ENCODE measurements around the gene DNAJC5.

DNAJC5 gene

GRCh38 chr20:63980317-63980805 is 85.4 kb downstream of the DNAJC5 start:
- peak in 1 of 2 experiments; percentile 76 for DNase-seq (ENCODE audit: low read depth in 1 of 2, low spot score in 1 of 2)
- H3K27ac ChIP-seq (replicated peaks) = peak overlapping the region; percentile 90
- H3K4me3 ChIP-seq (replicated peaks; ENCODE audit: insufficient read depth, low read length) = peak overlapping the region; percentile 61
- TF ChIP-seq CTCF (IDR thresholded peaks at IDR 0.05; ENCODE audit: insufficient read depth, low read length) (no peak), GABPA (IDR thresholded peaks at IDR 0.05; ENCODE audit: low read depth) (no peak), SPI1 (IDR thresholded peaks at IDR 0.05; ENCODE audit: borderline replicate concordance, low read depth) (no peak), POLR2AphosphoS5 (IDR thresholded peaks at IDR 0.05; ENCODE audit: low read depth) (no peak)
- TF ChIP-seq, protein P1, sequence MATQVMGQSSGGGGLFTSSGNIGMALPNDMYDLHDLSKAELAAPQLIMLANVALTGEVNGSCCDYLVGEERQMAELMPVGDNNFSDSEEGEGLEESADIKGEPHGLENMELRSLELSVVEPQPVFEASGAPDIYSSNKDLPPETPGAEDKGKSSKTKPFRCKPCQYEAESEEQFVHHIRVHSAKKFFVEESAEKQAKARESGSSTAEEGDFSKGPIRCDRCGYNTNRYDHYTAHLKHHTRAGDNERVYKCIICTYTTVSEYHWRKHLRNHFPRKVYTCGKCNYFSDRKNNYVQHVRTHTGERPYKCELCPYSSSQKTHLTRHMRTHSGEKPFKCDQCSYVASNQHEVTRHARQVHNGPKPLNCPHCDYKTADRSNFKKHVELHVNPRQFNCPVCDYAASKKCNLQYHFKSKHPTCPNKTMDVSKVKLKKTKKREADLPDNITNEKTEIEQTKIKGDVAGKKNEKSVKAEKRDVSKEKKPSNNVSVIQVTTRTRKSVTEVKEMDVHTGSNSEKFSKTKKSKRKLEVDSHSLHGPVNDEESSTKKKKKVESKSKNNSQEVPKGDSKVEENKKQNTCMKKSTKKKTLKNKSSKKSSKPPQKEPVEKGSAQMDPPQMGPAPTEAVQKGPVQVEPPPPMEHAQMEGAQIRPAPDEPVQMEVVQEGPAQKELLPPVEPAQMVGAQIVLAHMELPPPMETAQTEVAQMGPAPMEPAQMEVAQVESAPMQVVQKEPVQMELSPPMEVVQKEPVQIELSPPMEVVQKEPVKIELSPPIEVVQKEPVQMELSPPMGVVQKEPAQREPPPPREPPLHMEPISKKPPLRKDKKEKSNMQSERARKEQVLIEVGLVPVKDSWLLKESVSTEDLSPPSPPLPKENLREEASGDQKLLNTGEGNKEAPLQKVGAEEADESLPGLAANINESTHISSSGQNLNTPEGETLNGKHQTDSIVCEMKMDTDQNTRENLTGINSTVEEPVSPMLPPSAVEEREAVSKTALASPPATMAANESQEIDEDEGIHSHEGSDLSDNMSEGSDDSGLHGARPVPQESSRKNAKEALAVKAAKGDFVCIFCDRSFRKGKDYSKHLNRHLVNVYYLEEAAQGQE (IDR thresholded peaks at IDR 0.05; ENCODE audit: insufficient replicate concordance, low read depth) = no peak
- no peaks in the 10 kb centered on the region for H3K27me3 ChIP-seq (ENCODE audit: insufficient read depth, poor library complexity, severe bottlenecking)

DNA sequence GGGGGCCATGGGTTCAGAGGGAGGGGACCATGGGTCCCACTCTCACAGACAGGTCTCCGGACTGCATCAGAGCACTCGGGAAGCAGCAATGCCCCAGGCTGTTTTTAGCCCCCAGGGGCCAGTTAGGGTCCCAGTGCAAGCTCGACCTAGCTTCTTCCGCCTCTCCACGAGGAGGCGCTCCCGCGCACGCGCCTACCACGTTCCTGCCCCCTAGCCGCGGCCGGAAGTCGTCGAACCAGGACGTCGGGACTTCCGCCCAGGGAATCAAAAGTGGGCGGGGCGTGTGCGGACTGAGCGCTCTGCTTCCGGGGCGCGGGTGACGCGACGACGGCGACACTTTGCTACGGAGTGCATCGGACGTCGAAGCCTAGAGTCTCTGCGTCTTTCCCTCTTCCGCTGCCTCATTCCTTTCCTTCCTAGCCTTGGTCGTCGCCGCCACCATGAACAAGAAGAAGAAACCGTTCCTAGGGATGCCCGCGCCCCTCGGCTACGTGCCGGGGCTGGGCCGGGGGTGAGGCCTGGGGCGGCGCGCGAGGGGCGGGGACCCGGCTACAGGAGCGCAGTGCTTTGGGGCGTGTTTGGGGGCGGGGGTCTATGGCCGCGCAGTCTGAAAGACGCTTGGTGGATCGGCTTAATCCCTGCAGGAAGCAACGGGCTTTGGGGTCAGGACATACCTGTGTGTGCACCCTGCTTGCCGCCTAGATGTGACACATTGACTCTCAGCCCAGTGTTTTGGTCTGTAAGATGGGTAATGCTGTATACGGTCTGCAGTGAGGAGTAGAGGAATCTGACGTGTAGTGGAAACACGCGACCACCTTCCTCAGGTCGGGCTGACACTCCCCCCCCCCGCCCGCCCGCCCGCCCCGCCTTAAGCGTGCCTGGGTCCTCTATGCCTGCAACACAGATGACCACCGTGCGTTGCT is 86.1 kb downstream of the DNAJC5 start, which contains the start of gene PRPF6:
TSS of gene PRPF6 (plus strand) at position 327 of the 923 bp plus-strand sequence. CDS start at position 441, 114 bp downstream.
- TF ChIP-seq CTCF (IDR thresholded peaks at IDR 0.05; ENCODE audit: insufficient read depth, low read length) (peak; percentile 67), POLR2AphosphoS5 (IDR thresholded peaks at IDR 0.05; ENCODE audit: low read depth) (0 out of 2 replicates have a peak, but pooled peaks have one; percentile 69), SPI1 (IDR thresholded peaks at IDR 0.05; ENCODE audit: borderline replicate concordance, low read depth) (peak; percentile 67; the same call in 1 of the 2 replicates), GABPA (IDR thresholded peaks at IDR 0.05; ENCODE audit: low read depth) (peak; percentile 98)
- TF ChIP-seq, protein P1 (IDR thresholded peaks at IDR 0.05; ENCODE audit: insufficient replicate concordance, low read depth) = no peak
- H3K4me3 ChIP-seq (replicated peaks; ENCODE audit: insufficient read depth, low read length) = peak within 1 kb of the TSS; percentile 96
- peak; percentile 96 to 97 for DNase-seq (ENCODE audit: low read depth in 1 of 2, low spot score in 1 of 2)
- no peaks in the 10 kb centered on the region for H3K27me3 ChIP-seq (ENCODE audit: insufficient read depth, poor library complexity, severe bottlenecking)
- H3K27ac ChIP-seq (replicated peaks) = peak within 1 kb of the TSS; percentile 90

- Histone ChIP-seq H3K27me3 (ENCODE audit: insufficient read depth, poor library complexity, severe bottlenecking) (no peaks in the 10 kb centered on the region), H3K27ac (replicated peaks) (no peak overlapping the region), H3K4me3 (replicated peaks; ENCODE audit: insufficient read depth, low read length) (no peak overlapping the region)
- no peak for DNase-seq (ENCODE audit: low read depth in 1 of 2, low spot score in 1 of 2)
- TF ChIP-seq SPI1 (IDR thresholded peaks at IDR 0.05; ENCODE audit: borderline replicate concordance, low read depth) (no peak), CTCF (IDR thresholded peaks at IDR 0.05; ENCODE audit: insufficient read depth, low read length) (no peak), GABPA (IDR thresholded peaks at IDR 0.05; ENCODE audit: low read depth) (no peak), POLR2AphosphoS5 (IDR thresholded peaks at IDR 0.05; ENCODE audit: low read depth) (no peak)
- TF ChIP-seq, protein P1 (IDR thresholded peaks at IDR 0.05; ENCODE audit: insufficient replicate concordance, low read depth) = no peak
These were observed 88.0 kb downstream of the DNAJC5 start for GRCh38 chr20:63982937-63983336.
